RPMI7951 (cell line): ENCODE results near the gene KCTD14. TPM values are rescaled to one million over a fixed set of nuclear protein-coding genes. Genes with fewer than 3 reads are reported as not detected.

ENCODE experiments used
- total RNA-seq: library from RNA; depleted of rRNA; stranded (reverse); fragments of >200 nt; shearing (Covaris generic); gene quantifications from 2 replicates; pipeline ENCODE4 v1.2.3, GENCODE V29; 2014; rRNA removed

KCTD14 gene
- total RNA-seq, 1 experiment from 2014 or later = 7.1 TPM

Other genes with a start within 250 kb of the KCTD14 start
- 13.1 and 16.1 TPM in 2 replicates for gene RSF1, start 202.6 kb downstream of the KCTD14 start, total RNA-seq
- gene AAMDC, start 202.1 kb downstream of the KCTD14 start, total RNA-seq = 71.7 and 72.2 TPM in 2 replicates
- 25.3 and 29.7 TPM in 2 replicates for gene INTS4, start 28.6 kb downstream of the KCTD14 start, total RNA-seq
- not detected in 2 replicates for gene THRSP, start 40.6 kb upstream of the KCTD14 start, total RNA-seq
- gene NDUFC2, start 56.6 kb upstream of the KCTD14 start, total RNA-seq = 320 and 392 TPM in 2 replicates
- 87.5 and 115 TPM in 2 replicates for gene ALG8, start 116.3 kb upstream of the KCTD14 start, total RNA-seq
- gene KCTD21, start 165.3 kb upstream of the KCTD14 start, total RNA-seq = 6.8 and 10.9 TPM in 2 replicates
- gene USP35, start 165.6 kb upstream of the KCTD14 start, total RNA-seq = 3.8 and 5.3 TPM in 2 replicates